SIG-M5 treated with dmso at 0.1 percent for 504 hours (cell line): ENCODE measurements around the gene ABCA13.

Experiments used
- DNase-seq: peaks from one replicate; lab custom pipeline; 2025; ENCODE audit not compliant: unreplicated experiment; lab: John Stamatoyannopoulos, UW

Gene ABCA13

DNA sequence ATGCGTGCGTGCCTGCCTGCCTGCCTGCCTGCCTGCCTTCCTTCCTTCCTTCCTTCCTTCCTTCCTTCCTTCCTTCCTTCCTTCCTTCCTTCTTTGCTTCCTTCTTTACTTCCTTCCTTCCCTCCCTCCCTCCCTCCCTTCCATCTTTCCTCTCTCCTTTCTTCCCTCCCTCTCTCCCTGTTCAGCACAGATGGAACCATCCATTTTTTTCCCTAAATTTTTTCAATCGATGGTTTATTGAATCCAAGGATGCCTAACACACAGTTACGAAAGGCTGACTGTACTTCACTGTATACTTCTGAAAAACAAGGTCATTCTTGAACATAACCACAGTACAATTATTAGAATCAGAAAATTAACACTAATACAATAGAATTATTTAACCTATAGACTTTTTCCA is 53.8 kb downstream of the ABCA13 start:
- DNase-seq, result no peak

DNA sequence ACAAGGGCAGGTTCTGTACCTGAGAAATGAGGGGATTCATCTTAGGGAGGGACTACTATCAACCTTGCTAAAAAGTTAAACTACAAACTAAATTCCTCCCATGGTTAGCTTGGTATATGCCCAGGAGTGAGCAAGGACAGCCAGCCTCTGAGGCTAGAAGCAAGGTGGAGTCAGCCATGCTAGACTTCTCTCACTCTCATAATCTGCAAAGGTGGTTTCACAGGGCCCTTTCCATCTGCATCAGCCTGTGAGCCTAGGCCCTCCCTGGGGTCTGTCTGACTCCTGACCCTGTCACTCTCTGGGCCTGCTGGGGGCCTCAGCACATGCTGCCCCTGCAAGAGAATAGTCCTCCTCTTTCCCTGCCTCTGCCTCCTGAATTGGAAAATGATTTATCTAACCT is 66.1 kb downstream of the ABCA13 start:
- DNase-seq, result no peak

DNA sequence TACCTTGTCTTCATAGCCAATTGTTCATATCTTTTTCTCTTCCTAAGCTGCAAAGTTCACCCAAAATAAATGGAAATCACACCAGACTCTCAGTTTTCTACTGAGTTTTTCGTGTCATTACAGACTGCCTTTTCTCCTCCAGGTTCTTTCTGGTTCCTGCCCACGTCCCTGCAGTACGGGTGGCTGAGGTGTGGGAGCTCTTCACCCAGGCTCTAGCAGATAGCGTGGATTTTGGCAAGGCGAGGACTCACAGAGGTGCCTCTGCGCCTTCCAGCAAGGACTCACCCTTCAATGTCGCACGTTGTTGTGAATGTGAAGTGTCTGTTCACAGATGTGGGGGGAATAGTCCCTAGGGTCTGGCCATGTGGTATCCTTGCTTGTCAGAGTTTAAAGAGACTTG is 71.6 kb downstream of the ABCA13 start:
- no peak for DNase-seq

DNA sequence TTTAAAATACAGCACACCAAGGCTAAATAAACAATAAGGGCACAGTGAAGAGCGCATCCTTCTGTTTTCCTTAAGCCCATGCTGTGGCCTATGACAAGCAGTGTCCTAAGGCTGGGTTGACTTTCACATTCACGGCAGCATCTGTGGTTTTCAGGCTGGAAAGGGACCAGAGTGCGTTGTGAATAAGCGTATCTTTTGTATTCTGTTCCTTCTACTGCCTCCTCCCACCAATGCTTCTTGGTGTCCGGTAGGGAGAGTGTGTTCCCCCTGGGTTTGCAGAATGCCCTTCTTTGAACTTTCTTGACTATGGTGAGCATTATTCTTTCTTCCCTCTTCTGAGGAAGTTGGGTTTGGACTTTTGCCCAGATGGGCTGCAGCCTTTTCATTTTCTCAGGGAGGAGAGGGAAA is 73.6 kb downstream of the ABCA13 start:
- DNase-seq, result no peak

DNA sequence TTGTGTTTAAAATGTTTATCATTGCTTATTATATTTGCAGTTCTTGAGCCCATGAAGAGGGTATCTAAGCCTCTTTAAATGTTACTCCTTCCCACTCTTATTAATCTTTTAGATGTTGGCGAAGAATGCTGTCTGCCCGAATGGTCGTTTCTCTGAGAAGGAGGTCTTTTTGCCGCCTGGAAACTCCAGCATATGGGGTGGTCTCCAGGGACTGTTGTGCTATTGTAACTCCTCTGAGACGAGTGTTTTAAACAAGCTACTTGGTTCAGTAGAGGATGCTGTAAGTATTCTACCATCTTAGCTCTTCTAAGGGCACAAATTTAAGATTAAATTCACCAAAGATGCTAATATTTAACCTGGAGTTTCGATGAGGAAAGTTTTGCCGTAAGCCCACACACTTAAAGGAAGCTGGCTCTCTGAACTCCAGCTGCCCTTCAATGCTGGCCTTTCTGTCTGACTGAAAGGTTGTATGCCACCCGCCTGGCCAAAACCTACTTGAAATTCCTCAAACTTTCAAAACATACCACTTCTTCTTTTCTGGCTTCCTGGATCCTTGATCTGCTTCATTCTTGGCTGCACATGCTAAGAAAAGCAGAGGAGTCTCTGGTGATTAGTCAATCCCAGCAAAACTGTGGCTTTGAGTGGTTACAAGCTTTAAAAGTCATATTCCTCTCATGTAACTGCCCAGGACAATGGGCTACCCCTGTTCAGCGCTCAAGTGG is 74.7 kb downstream of the ABCA13 start:
- DNase-seq, result no peak

DNA sequence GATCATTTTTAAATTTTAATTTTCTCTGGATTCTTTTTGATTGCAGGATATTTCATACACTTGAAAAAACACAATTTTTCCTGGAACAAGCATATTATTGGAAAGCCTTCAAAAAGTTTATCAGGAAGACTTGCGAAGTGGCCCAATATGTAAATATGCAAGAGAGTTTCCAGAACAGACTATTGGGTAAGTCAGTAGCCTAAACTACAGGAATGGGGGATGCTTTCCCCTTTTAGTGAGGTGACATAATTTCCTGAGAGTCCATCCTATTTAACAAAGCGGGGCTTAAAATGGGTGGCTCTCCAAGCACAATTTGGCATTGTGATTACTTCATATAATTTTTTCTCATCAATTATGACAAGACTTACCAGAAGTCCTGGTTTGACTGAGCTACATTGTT is 77.9 kb downstream of the ABCA13 start:
- no peak for DNase-seq

DNA sequence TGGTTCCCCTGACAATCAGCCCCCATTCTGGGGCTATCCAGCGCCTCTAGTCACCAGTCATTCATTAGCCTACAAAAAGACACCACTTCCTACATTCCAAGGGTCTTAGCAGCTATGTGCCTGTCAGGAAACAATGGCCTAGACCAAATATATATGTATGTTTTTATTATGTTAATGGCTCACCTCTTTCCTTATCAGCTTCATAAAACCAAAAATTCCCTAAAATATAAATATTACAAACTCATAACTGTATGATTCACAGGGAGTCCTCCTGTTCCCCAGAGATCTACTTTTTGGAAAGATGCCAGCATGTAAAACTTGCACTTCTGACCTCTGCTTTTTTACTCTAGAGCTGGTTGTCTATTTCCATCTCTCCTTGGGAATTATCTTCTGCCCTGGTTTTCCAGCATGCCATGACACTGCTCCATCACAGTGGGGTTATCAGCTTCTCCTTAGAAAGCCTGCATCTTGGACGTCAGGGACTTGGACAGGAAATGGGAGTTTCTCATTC is 79.2 kb downstream of the ABCA13 start:
- no peak for DNase-seq

DNA sequence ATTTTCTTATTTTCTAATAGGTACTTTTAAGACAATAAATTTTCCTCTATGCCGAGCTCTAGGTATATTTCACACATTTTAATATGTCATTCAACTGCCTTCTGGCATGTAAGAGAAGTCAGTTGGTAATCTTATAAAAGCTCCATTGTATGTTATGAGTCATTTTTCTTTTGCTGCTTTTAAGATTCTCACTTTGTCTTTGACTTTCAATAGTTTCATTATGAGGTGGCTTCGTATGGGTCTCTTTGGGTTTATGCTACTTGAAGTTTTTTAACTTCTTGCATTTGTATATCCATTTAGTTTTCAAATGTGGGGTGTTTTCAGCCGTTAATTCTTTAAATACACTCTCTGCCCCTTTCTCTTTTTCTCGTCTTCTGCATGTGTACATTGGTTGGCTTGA is 80.5 kb downstream of the ABCA13 start:
- DNase-seq, result no peak

DNA sequence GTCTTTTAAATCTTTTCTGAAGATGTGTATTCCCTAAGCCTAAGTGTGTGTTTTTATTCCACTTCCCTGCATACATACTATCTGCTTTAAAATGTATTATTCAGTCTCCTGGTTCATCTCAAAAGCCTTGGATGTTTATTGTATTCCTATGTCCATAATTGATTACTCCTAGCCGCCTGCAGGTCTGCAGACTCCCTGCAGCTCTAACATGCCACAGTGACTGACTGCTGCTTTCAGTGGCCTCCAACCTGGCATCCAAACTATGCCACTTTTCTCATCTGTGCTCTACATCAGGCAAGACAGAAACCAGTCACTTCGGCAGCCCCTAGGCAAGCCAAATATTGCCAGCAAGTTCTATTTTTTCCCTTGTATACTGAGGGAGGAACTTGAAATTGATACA is 81.7 kb downstream of the ABCA13 start:
- no peak for DNase-seq

DNA sequence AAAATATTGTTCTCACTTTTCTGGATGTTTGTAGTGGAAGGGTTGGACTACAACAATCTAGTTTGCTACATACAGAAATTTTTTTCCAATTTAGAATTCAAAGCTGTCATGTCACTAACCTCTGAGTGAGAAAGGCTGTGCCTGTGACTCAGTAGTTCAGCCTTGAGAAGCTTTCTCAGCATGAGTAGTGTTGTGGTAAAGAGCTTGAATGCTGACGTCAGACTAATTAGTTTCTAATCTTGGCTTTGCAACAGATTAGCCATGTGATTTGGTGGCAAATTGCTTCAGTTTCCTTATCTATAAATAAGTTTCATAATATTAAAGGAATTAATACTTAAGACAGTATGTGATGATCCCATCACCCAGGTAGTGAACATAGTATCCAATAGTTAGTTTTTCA is 83.8 kb downstream of the ABCA13 start:
- no peak for DNase-seq

DNA sequence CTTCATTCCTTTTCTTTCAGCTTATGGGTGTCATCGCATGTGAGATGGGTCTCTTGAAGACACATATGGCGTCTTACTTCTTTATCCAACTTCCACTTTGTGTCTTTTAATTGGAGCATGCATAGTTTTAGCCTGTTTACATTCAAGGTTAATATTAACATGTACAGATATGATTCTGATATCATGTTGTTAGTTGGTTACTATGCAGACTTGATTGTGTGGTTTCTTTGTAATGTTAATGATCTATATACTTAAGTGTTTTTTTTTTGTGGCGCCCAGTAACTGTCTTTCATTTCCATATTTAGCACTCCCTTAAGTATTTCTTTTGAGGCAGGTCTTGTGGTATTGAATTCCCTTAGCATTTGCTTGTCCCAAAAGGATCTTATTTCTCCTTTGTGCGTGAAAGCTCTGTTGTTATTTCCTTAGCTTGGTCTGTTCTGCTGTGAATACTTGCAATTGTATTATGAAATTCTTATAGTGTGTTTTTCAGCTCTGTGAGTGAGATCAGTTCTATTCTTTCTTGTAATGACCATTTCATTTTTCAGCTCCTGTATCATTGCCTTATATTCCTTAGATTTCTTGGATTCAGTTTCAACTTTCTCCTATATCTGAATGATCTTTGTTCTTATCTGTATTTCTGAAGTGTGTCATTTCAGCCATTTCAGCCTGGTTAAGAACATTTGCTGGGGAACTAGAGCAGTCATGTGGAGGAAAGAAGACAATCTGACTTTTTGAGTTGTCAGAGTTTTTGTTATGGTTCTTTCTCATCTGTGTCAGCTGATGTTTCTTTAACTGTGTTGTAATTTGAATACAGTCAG is 88.4 kb downstream of the ABCA13 start:
- no peak for DNase-seq

DNA sequence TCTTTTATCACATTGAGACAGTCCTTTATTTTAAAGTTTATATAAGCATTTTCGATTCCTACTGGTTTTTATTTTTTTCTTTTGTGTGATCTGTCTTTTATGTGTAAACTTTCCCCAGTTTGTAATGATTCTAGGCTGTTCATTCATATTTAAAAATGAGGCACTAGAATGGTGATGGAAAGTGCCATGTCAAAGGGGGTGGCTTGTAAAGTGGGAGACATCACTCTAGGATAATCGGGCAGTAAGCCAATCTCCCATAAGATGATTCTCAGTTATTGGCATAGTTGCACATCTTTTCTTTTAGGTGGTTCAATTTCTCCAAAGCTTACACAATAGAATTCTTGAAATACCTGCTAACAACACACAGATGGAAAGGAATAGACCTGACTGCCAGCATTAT is 90.4 kb downstream of the ABCA13 start:
- no peak for DNase-seq

DNA sequence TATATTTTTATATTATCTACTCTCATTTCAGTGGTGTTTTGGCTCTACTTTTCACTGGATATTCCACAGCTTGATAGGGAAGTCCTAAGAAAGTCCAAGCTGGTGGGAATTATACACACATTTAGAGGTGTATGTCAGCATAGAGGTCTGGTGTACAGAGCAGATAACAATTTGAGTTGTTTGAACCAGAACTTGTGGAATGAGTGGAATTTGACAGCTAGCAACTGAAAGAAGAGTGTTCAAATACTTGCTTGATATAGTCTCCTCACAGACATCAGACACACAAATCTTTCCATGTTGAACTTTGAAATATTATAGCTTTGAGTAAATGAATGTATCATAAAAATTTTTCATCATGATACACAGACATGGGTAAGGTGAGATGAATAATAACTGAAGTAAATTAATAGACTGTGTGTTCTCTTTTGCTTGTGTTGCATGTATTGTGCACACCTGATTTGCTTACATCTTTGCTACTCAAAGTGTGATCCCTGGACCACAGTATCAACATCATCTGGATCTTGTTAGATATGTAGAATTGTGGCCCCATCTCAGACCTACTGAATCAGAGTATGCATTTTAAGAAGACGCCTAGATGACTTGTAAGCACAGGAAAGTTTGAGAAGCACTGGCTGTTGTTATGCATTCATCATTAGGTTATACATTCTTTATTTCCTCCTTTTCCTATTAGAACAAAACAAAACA is 91.5 kb downstream of the ABCA13 start:
- DNase-seq, result no peak

DNA sequence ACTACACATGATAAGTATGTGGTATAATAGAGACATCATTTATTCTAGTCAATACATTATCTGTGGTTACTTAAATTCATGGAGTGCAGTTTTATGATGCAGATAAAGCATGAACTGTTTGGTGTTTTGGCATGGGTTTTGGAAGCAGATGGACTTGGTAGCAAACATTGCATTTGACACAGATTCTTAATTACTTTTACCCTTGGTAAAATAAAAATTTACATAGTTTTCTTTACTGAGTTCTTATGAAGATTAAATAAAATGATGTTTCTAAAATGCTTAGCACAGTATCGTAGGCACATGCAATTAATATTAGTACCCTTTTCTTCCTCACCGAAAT is 92.0 kb downstream of the ABCA13 start:
- no peak for DNase-seq

DNA sequence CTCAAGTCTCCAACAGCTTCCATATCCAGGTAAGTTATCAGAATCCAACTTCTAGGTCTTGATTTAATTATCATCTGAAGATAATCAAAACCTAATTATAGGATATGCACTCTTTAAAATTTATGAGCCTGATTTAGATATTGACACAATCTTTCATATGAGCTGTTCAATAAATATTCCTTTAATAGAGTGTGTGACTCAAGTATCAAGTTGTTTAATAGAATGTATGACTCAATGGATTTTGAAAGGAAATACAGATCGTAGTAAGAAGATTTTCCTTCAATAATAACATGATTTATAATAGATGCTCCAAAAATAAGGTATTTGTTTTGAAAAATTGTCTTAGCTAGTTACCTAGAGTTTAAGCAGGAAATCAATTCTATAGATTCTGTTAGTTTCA is 97.8 kb downstream of the ABCA13 start:
- DNase-seq, result no peak

DNA sequence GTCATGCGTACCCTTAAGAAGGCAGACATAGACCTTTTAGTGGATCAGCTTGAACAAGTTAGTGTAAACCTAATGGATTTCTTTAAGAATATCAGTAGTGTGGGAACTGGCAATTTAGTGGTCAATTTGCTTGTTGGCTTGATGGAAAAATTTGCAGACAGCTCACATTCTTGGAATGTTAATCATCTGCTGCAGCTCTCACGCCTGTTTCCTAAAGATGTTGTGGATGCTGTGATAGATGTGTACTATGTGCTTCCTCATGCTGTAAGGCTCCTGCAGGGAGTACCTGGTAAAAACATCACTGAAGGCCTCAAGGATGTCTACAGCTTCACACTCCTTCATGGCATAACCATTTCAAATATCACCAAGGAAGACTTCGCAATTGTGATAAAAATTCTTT is 103.4 kb downstream of the ABCA13 start:
- DNase-seq, result no peak

DNA sequence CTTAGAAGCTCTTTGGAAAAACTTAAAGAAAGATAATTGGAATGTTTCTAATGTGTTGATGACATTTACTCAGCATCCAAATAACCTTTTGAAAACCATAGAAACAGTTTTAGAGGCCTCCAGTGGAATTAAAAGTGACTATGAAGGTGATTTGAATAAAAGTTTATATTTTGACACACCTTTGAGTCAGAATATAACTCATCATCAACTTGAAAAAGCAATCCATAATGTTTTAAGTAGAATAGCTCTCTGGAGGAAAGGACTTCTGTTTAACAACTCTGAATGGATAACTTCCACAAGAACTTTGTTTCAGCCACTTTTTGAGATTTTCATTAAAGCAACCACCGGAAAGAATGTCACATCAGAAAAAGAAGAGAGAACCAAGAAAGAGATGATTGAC is 108.2 kb downstream of the ABCA13 start:
- DNase-seq, result no peak

DNA sequence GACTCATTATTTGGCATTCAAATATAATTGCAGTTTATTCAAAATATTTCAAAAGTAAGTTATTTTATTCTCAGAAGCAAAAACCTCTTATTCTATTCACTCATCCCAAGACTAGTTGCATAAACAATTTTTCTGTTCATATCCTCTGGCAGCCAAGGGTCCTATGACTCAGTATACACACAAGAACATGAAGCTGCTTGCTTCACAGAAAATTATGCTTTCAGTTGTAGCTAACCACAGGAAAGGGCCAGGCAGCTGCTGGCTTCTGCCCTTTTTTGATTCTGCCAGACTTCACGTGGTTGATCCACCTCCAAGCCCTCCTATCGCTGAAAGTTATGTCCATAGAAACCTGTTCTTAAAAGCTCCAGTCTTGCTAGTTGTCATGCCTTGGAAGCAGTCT is 108.8 kb downstream of the ABCA13 start:
- DNase-seq, result no peak

DNA sequence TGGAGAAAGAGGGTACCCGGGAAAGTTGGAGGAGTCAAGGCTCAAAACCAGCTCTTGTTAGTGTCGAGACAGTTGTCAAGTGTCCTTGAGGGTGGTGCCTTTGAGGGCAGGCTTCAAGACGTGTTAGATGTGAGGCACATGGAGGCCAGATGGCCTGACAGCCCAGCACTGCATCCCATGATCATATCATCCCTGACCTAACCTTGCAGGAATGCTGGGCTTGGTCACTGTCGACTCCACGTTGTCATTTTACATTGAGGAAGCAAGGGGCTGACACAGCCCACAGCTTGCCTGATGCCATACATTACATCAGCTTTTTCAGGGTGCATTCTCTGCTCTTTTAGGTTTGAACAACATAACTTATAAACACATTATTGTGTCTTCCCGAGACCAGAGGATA is 114.1 kb downstream of the ABCA13 start:
- no peak for DNase-seq

DNA sequence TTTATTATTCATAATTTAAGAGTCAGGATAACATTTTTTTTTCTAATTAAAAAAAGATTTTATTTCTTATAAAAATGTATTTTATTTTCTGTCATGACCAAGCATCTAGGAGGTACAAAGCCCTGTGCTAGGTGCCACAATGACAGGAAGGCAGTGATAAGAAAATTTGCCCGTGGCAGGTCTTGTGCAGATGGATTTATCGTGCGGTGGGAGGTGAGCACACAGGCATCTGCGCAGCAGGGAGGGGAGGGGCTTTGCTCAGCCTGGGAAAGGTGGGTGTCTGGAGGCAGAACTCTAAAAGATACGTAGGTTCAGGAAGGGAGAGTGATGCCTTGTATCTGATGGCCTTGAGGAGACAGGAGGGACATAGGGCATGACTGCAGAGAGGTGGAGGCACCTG is 115.6 kb downstream of the ABCA13 start:
- no peak for DNase-seq

DNA sequence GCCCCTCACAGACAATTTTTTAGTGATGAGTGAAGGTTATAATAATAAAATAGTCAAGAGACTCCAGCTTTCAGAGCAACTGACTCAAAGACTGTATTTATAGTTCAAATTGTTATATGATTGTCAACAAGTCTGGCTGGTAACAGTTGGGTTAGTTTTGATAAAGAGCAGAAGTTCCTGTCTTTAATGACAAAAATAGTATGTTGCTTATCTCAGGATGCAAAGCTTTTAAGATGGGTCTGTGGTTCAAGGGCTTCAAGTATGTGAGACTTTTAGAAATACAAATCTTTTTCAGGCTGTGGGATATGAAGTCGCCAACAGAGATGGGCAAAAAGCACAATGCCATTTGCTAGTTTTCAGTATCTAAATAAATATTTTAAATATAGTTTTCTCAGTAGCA is 118.4 kb downstream of the ABCA13 start:
- no peak for DNase-seq

DNA sequence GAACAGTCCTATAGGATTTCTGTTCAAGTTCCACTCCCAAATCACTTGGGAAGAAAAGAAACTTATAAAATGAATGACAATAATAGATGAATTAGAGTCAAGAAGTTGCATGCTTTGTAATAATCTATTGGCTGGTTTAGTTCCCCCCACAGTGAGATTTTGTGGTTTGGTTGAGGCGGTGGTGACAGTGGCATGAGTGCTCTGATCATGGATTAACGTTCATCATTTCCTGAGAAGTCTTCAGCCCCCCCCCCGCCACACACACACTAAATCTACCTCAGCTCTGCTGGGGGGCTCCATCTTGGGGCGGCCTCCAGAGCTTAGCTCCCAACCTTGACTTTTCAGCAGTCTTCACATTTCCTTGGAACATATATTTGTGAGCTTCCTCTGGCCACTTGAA is 121.7 kb downstream of the ABCA13 start:
- DNase-seq, result no peak
